HG03159 (cell line): ENCODE data around the gene PAK4.
"Not testable (repeated sequence)": the region's sequence is repeated elsewhere in the genome, so short reads cannot be mapped to it uniquely, and the experiment has no call there.

Source experiments
- ATAC-seq: cut with Tn5 transposase; IDR thresholded peaks from one replicate; pipeline ENCODE4 v1.9.1; 2021; ENCODE audit warnings: mild to moderate bottlenecking, moderate library complexity; ENCODE audit not compliant: unreplicated experiment

Gene PAK4

GRCh38 chr19:39125554-39126311 lies at the start of gene PAK4:
TSS of gene PAK4 (plus strand) at chr19:39125786. CDS start at chr19:39169554, 43,768 bp downstream.
- ATAC-seq: peak; percentile 89

GRCh38 chr19:39077323-39077722 lies 48.3 kb upstream of the PAK4 start:
- ATAC-seq: no peak

- no peak for ATAC-seq
These were observed 47.0 kb upstream of the PAK4 start for GRCh38 chr19:39078436-39079200.

GRCh38 chr19:39080431-39080830 lies 45.2 kb upstream of the PAK4 start:
- ATAC-seq: no peak

GRCh38 chr19:39082167-39082566 lies 43.4 kb upstream of the PAK4 start:
- ATAC-seq: no peak

- no peak for ATAC-seq
These were observed 42.6 kb upstream of the PAK4 start for GRCh38 chr19:39082745-39083598.

- no peak for ATAC-seq
These were observed 42.0 kb upstream of the PAK4 start for GRCh38 chr19:39083599-39083982.

GRCh38 chr19:39083983-39084731 lies 41.4 kb upstream of the PAK4 start, which contains the start of gene ACP7:
TSS of gene ACP7 (plus strand) at chr19:39084368. CDS start at chr19:39085270, 902 bp downstream.
- ATAC-seq: no peak

GRCh38 chr19:39084732-39085080 lies 40.9 kb upstream of the PAK4 start:
- no peak for ATAC-seq

GRCh38 chr19:39085392-39085791 lies 40.2 kb upstream of the PAK4 start:
- no peak for ATAC-seq

- ATAC-seq: no peak
These were observed 39.2 kb upstream of the PAK4 start for GRCh38 chr19:39086386-39086785.

GRCh38 chr19:39087907-39088686 lies 37.5 kb upstream of the PAK4 start:
- no peak for ATAC-seq

GRCh38 chr19:39090016-39090415 lies 35.6 kb upstream of the PAK4 start:
- ATAC-seq: not testable (repeated sequence)

- ATAC-seq: no peak
These were observed 34.7 kb upstream of the PAK4 start for GRCh38 chr19:39090881-39091280.

- ATAC-seq: not testable (repeated sequence)
These were observed 29.6 kb upstream of the PAK4 start for GRCh38 chr19:39095799-39096540.

- ATAC-seq: no peak
These were observed 28.3 kb upstream of the PAK4 start for GRCh38 chr19:39097299-39097698.

GRCh38 chr19:39097721-39098120 lies 27.9 kb upstream of the PAK4 start:
- no peak for ATAC-seq

- no peak for ATAC-seq
These were observed 27.0 kb upstream of the PAK4 start for GRCh38 chr19:39098365-39099269.
